GM12865 (cell line): ENCODE measurements around the gene MLLT3.

Experiments
- DNase-seq: peaks from one replicate; pipeline ENCODE4 v3.0.0; 2010; ENCODE audit warnings: low read depth
- H3K4me3 ChIP-seq: 2 replicates; pipeline ENCODE4 v1.5.1; 2011; ENCODE audit warnings: mild to moderate bottlenecking, low read depth, low read length, control low read depth
- TF ChIP-seq, protein P1 (sequence below): IDR thresholded peaks from 2 replicates; pipeline ENCODE4 v1.5.1; 2011; ENCODE audit warnings: low read length, control low read depth, low read depth, inconsistent platforms; ENCODE audit not compliant: insufficient read depth; ENCODE audit errors: missing control alignments

MLLT3 gene

DNA sequence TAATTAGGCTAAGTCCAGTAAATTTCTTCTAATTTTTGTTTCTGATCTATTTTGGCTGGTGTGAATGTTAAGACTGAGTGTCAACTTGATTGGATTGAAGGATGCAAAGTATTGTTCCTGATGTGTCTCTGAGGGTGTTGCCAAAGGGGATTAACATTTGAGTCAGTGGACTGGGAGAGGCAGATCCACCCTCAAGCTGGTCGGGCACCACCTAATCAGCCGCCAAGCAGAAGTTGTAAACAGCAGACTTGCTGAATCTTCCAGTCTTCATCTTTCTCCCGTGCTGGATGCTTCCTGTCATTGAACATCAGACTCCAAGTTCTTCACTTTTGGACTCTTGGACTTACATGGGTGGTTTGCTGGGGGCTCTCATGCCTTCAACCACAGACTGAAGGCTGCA lies 21.4 kb upstream of the MLLT3 start:
- TF ChIP-seq, protein P1, sequence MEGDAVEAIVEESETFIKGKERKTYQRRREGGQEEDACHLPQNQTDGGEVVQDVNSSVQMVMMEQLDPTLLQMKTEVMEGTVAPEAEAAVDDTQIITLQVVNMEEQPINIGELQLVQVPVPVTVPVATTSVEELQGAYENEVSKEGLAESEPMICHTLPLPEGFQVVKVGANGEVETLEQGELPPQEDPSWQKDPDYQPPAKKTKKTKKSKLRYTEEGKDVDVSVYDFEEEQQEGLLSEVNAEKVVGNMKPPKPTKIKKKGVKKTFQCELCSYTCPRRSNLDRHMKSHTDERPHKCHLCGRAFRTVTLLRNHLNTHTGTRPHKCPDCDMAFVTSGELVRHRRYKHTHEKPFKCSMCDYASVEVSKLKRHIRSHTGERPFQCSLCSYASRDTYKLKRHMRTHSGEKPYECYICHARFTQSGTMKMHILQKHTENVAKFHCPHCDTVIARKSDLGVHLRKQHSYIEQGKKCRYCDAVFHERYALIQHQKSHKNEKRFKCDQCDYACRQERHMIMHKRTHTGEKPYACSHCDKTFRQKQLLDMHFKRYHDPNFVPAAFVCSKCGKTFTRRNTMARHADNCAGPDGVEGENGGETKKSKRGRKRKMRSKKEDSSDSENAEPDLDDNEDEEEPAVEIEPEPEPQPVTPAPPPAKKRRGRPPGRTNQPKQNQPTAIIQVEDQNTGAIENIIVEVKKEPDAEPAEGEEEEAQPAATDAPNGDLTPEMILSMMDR = no peak
- no peak for DNase-seq
- H3K4me3 ChIP-seq = no peak overlapping the region

DNA sequence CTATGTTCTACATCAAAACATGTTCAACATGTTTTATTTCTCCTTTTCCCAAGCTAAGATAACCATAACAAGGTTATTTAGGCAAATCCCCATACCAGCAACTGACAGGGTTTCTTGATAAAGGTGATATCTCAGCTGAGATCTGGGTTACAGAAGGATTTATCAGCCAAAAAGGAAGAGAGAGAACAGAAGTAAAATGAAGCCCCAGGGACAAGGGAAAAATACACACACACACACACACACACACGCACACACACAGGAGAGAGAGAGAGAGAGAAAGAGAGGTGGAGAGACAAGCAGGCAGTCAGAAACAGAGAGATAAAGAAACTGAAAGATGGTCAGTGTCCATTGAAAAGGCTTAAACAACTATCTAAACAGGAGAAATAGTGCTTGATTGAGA lies 19.7 kb upstream of the MLLT3 start:
- DNase-seq = no peak
- no peak overlapping the region for H3K4me3 ChIP-seq
- TF ChIP-seq, protein P1 = no peak

DNA sequence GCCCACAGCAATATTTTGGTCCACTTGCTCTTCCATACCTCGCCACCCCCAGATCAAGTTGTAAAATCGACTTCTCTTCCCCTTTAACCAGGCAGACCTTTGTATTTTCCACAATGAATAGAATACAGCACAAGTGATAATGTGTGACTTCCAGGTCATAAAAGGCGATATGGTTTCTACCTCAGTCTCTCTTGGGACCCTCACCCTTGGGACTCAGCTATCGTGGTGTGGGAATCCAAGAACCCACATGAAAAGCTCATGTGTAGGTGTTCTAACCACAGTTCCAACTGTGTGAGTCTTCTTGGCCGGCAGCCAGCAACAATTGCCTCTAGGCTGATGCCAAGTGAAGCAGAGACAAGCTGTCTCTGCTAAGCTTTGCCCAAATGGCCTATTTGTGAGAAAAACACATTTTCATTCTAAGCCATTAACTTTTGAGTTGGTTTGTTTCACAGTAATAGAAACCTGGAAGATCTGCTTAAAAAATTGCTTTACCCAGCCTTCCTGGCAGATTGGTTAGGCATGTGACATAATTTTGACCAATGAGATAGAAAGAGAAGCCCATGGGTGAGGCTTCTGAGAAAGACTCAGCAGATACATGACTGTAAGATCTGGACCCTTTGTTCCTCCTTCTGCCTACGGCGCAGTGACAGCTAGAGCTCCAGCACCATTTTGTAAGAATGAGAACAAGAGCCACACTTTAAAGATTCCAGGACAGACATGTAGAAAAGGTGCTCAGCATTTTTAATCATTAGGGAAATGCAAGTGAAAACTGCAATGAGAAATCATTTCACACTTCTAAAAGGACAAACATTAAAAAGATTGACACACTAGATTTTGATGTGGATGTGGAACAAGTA lies 18.3 kb upstream of the MLLT3 start:
- TF ChIP-seq, protein P1 = no peak
- no peak overlapping the region for H3K4me3 ChIP-seq
- DNase-seq = peak; percentile 94

DNA sequence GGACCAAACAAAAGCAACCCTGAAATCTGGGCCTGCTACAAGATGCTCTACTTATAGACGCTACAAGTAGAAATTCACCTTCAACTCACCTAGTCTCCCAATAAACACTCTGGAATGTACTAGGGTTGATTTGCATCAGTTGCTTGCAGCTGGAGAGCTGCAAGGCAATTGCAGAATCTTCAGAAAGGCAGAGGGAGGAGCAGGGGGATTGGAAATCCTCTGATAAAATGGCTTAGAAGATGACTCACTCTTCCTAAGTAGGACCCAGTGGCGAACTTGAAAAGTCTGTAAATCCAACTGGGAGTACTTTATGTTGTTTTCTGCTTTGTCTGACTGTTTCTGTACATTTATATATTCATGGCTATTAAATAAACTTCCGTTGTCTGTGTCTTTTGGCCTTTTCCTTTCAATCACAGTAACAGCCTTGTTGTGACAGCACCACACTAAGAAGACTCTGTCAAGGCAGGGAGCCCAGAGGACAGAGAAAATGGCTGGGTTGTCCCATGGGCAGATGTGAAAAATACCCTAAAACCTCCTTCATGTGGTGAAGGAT lies 14.7 kb upstream of the MLLT3 start:
- DNase-seq = no peak
- no peak overlapping the region for H3K4me3 ChIP-seq
- TF ChIP-seq, protein P1 = no peak

DNA sequence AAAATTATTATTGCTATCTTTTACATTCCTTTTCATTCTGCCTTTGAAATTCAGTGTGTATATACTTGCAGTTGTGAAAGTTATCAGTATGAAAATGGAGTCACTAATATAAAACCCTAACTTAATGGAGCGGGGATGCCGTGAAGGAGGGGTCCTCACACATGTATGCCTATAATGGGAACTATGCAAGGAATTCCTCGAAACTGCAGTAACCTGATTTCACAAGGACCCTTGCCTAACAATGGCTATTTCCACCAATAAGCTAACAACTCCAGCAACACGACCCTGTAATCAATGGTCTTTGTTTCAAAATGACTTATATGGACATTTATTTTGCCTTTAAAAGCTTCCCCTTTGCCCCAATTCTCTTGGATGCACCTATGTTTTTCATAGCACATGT lies 12.6 kb upstream of the MLLT3 start:
- TF ChIP-seq, protein P1 = no peak
- DNase-seq = no peak
- H3K4me3 ChIP-seq = no peak overlapping the region

DNA sequence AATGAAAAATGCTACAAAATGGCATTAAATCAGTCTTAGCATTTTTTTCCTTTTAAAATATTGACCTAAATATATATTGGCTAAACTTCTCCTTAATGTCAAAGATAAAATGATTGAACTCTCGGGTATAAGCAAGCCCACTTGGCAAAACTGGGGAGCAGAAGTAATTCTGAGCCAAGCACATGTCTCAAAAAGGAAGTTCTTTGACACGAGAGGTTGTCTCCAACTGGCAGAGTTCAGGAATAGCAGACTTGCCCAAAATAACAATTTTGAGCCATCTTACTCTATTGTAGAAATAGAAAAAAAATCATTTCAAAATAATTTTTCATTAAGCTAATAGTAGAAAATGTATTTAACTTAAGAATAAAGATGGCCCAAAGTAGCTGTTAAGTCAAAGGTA lies 10.4 kb upstream of the MLLT3 start:
- no peak for DNase-seq
- H3K4me3 ChIP-seq = no peak overlapping the region
- TF ChIP-seq, protein P1 = no peak

DNA sequence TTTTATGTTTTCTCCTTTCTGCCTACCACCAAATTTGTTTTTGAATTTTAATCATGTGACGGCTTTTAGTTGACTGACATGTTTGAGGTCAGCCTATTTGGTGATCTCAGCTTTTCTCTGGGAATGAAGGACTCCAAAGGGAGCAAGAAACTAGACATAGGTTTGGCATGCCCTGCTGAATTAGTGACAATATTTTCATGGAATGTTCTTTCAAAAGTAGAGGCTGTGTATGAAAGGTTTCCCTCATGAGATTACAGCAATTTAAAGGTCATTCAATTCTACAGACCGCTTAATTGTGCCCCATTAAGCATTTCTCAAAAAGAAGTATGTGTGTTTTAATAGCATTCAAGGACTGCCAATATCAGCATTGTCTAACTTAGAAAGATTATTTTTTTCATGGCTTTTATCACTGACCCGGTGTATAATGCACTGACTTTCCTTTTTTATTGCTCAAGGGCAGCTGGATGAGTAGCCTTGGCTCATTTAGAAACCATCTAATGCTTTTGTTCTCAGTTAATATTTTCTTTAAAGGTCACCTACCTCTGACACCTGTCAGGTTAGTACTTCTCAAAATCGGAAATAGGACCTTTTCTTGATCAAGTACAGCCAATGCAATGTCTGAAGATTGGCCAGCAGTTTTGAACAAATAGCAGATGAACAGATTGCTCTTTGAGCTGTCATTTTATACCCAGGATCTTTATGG lies 8.1 kb upstream of the MLLT3 start:
- TF ChIP-seq, protein P1 = no peak
- DNase-seq = no peak
- H3K4me3 ChIP-seq = no peak overlapping the region
